Stimulated activated CD4-positive, alpha-beta T cell treated with anti-CD3 and anti-CD28 coated beads, Interleukin-15, amount 100 ng/mL, for 48 hours (primary cell): ENCODE data around the gene INTS4.
"Not testable (repeated sequence)": the region's sequence is repeated elsewhere in the genome, so short reads cannot be mapped to it uniquely, and the experiment has no call there.

Source experiments
- DNase-seq, 2 donors: peaks; one replicate each; pipeline ENCODE4 v3.0.0-alpha.2; 2020; ENCODE audit warnings: low read depth in 2 of 2

Gene INTS4

GRCh38 chr11:78022397-78023396 lies 28.2 kb upstream of the INTS4 start, which contains the start of gene KCTD14:
Gene KCTD14 (minus strand): TSS chr11:78023276. CDS start chr11:78023249, 27 bp downstream.
- no peak for DNase-seq

DNA sequence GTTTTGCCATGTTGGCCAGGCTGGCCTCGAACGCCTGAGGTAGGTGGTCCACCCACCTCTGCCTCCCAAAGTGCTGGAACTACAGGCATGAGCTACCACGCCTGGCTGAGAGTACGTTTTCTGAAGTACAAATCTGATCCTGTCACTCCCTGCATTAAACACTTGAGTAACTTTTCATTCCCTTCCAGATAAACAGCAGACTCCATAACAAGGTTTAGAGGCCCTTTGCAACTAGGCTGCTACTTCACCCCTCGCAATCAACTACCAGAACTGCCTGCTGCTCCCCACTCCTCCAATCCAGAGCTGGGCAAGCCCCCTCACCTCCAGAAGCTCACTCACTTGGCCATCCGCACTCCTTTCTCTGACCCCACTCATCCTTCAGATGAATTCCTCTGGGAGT lies 27.1 kb upstream of the INTS4 start:
- no peak for DNase-seq

- no peak for DNase-seq
Observed at GRCh38 chr11:78020246-78020645, 25.8 kb upstream of the INTS4 start.

DNA sequence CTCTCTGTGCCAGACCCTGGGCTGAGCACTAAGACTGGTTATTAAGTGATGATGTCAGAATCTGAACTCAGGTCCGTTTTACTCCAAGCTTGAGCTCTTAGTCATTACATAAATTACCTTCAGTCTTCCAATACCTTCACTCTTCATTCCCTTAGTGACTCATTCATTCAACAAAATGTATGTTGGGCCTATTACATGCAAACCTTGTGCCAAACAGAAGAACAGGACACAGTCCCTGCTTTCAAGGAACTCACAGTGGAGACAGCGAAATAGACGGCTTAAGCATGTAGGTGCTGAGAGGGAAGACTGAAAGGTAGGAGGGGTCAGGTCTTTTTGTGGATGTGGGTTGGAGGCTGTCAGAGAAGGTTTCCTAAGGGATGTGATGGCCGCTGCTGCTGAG lies 25.3 kb upstream of the INTS4 start:
- DNase-seq = no peak

DNA sequence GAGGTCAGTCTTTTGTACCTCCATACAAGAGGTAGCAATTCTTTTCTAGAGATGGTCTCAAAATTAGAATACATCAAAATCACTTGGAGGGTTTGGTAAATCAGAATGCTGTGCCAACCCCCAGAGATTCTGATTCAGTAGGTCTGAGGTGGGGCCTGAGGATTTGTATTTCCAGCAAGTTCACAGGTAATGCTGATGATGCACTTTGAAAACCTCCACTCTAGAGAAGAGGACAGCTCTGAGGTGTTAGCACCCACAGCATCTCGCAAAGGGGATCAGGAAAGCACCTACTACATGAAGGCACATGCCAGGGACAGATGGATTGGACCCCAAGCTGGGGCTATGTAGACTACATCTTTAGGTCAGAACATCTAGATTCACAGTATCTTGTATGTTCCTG lies 21.4 kb upstream of the INTS4 start:
- no peak for DNase-seq

GRCh38 chr11:78014937-78015520 lies 20.6 kb upstream of the INTS4 start:
- DNase-seq = not testable (repeated sequence)

- no peak for DNase-seq
Observed at GRCh38 chr11:78011301-78011700, 16.8 kb upstream of the INTS4 start.

- no peak for DNase-seq
Observed at GRCh38 chr11:78010755-78011154, 16.3 kb upstream of the INTS4 start.

- DNase-seq = no peak
Observed at GRCh38 chr11:78010304-78010703, 15.8 kb upstream of the INTS4 start.

DNA sequence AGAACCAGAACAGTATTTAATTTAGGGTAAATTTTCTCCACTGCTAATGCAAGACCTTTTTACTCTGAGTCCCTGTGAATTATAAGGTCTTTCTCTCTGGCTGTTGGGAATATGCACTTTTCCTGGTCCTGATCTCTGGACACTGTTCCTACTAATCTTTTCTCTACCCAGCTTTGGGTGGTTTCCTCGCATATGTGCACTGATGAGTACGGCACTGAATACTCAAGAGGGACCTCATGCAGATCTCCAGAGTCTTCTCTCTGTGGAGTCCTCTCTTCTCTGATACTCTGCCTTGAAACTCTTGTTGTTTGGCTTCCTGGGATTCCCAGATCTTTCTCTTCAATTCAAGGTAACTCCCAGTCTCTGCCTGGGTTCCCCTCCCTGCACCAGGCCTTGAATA lies 14.6 kb upstream of the INTS4 start:
- no peak for DNase-seq

DNA sequence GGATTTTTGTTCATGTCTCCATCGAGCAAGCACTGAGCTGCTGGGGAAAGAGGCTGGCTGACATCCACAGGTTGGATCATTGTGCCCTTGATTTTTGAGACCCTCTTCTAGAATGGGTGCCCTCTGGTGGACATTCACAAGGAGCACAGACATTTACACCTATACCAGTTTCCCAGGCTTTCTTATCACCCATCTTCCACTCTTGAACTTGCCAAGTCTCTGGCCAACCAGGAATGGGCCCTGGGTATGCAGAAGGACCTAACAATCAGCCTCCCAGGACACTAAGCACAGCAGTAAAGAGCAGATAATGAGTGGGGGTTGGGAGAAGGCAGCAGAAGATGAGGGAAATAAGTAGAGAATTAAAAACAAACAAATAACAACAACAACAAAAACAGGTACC lies 5.7 kb upstream of the INTS4 start:
- peak; percentile 10 to 24 for DNase-seq

- no peak for DNase-seq
Observed at GRCh38 chr11:77999446-78000030, 5.1 kb upstream of the INTS4 start.

DNA sequence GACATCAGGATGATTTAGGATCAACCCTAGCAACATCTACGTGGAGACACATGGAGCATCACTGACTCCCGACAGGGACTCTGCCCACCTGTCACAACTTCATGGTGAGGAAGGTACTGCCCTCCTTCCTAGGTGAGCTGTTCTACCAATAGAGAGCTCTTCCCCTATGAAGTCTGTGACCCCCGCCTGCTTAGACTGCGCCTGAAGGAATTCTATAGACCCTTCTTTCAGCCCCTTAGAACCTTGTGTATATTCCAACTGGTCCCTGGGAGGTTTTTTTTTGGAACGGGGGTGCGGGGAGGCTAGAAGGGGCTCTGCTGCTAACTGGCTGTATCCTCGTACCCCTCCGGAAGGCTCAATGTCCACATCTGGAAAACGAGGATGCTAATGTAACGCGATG lies 566 bp downstream of the INTS4 start:
- DNase-seq = no peak

DNA sequence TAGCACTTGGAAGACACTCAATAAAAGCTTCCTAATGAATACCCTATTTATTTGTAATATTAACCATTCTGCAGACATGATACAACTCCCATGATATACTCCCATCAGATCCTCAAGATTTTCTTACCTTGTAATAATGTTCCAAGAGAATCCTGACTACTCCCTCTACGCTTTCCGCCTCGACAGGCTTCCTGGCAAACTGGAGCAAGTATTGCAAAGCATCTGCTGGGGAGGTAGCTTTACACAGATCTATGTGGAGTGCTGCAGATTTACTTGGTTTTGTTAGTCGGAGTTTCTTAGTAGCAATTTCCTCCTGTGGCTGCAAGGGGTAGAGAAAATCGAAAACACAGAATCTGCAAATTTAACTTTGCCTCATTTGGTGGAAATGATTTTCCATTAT lies 3.5 kb downstream of the INTS4 start:
- DNase-seq = no peak

GRCh38 chr11:77986456-77986855 lies 8.0 kb downstream of the INTS4 start:
- not testable (repeated sequence) for DNase-seq

GRCh38 chr11:77981346-77981947 lies 13.0 kb downstream of the INTS4 start:
- no peak for DNase-seq

GRCh38 chr11:77968337-77968736 lies 26.1 kb downstream of the INTS4 start:
- no peak for DNase-seq

GRCh38 chr11:77967753-77968152 lies 26.7 kb downstream of the INTS4 start:
- DNase-seq = no peak

DNA sequence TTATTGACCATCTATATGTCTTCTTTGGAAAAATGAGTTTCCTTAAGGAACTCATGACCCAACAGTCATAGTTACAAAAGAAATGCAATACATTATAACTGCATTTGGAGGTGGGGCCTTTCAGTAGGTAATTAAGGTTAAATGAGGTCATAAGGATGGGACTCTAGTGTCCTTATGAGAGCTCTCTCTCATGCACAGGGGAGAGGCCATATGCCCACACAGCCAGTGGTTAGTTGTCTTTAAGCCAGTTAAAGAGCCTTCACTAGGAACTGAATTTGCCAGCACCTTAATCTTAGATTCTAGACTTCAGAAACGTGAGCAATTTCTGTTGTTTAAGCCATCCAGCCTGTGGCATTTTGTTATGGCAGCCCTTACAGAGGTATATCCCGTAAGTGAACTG lies 27.3 kb downstream of the INTS4 start:
- no peak for DNase-seq

- no peak for DNase-seq
Observed at GRCh38 chr11:77966338-77966737, 28.1 kb downstream of the INTS4 start.

GRCh38 chr11:77959434-77959833 lies 35.0 kb downstream of the INTS4 start:
- no peak for DNase-seq

DNA sequence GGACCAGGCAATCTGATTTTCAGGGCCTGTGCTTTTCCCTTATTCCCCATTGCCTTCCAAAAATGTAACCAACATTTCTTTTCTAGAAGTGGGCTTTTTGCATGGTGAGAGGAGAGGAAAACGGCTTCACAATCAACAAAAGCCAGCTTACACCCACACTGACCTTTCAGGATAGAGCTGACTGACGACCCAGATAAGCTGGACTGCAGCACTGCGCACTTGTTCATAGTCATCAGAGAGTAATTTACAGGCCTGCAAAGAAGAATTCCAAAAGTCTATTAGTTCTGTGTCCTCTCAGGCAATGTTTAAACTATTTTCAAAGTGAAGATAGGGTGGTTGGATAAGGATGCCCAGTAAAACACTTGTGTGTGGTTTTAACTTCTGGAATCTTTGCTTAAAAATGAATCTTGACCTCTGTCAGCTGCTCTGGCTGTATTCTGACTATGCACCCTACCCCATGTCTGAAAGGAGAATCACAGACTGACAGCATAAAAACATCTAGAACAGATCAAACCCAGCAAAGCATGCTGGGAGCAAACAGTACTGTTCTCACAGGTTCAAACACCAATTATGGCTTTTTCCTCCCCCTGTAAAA lies 35.8 kb downstream of the INTS4 start:
- not testable (repeated sequence) for DNase-seq
